ENCODE data around the gene DAAM2. TPM values are rescaled to one million over a fixed set of nuclear protein-coding genes. Genes with fewer than 3 reads are reported as not detected.

Gene DAAM2
- total and polyA plus RNA-seq, 2 of the 8 experiments (the other 6 are each of a cell fraction or from before 2014, with no cell fraction given) = 1.5 to 2.9 TPM

DNA sequence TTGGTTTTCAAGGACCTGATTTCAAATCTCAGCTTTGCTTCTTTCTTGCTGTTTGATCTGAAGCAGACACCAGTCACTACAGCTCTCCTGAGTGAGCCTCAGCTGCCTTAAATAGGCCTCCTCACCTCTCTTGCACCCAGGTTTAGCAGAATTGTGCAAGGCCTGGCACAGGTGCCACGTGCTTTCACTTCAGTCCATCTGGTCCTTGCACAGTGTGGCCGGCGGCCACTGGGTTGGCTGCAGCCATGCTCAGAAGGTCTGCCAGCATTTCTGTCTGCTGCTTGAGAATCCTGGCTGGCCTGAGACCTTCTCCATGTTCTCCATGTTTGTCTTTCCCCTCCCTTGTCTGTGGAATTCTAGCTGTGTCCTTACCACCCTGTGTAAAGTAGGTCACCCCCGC lies 14.5 kb upstream of the DAAM2 start:
- Histone ChIP-seq H2BK5ac (ENCODE audit: low read depth, low read length) (no peak overlapping the region), H3K27ac (ENCODE audit: low read depth, low read length) (no peak overlapping the region), H3K18ac (ENCODE audit: extremely low read depth, low read length) (no peak overlapping the region), H4K8ac (ENCODE audit: extremely low read depth, insufficient read depth, low read length) (no peak overlapping the region), H3K79me2 (ENCODE audit: control insufficient read depth in 1 of 2, insufficient read depth in 2 of 2, low read length in 2 of 2) (no peaks in the 10 kb centered on the region), H3K4me3 (ENCODE audit: extremely low read depth in 1 of 4, insufficient read depth in 2 of 4, low read depth in 3 of 4, low read length in 4 of 4) (no peak overlapping the region), H3K14ac (ENCODE audit: insufficient read length) (no peak overlapping the region), H2AFZ (ENCODE audit: low read length) (peak overlapping the region; percentile 64), H2BK15ac (ENCODE audit: low read length) (no peak overlapping the region), H3K23ac (ENCODE audit: insufficient read length) (no peak overlapping the region), H4K5ac (ENCODE audit: insufficient read length, low read depth, low read length) (no peak overlapping the region), H3K9me3 (ENCODE audit: insufficient read depth in 2 of 2, low read depth in 1 of 2, low read length in 1 of 2) (no peaks in the 10 kb centered on the region), H4K20me1 (replicated peaks in 1 of 2; ENCODE audit: control insufficient read depth in 1 of 2, insufficient read depth in 2 of 2, low read length in 2 of 2) (no peaks in the 10 kb centered on the region), H3K4me1 (replicated peaks in 1 of 4; ENCODE audit: control insufficient read depth in 3 of 4, insufficient read depth in 4 of 4, low read length in 3 of 4) (peaks cover 0 to 7% (median 3%) of the 10 kb centered on the region in 4 experiments; a peak in 3 of 7 replicates), H3K9ac (replicated peaks in 1 of 4; ENCODE audit: extremely low read depth in 1 of 4, low read depth in 3 of 4, low read length in 3 of 4) (no peak overlapping the region), H3K36me3 (ENCODE audit: control insufficient read depth in 2 of 4, insufficient read depth in 4 of 4, low read length in 3 of 4) (no peaks in the 10 kb centered on the region), H2AK5ac (ENCODE audit: low read depth, low read length) (no peak overlapping the region), H3K27me3 (replicated peaks in 1 of 4; ENCODE audit: control insufficient read depth in 3 of 4, extremely low read depth in 1 of 4, insufficient read depth in 3 of 4, low read length in 3 of 4) (no peaks in the 10 kb centered on the region; a peak in 1 of 7 replicates), H3K79me1 (ENCODE audit: low read depth, low read length) (no peaks in the 10 kb centered on the region), H3K23me2 (ENCODE audit: low read depth, low read length) (no peaks in the 10 kb centered on the region), H2BK20ac (ENCODE audit: low read length) (no peak overlapping the region), H3K4ac (replicated peaks; ENCODE audit: insufficient read length, low read depth, low read length) (no peak overlapping the region), H2BK120ac (replicated peaks; ENCODE audit: low read depth, low read length) (no peak overlapping the region), H3K4me2 (ENCODE audit: insufficient read depth in 1 of 2, low read depth in 2 of 2, low read length in 2 of 2) (no peak overlapping the region), H3K56ac (replicated peaks; ENCODE audit: insufficient read length, low read depth, low read length) (no peak overlapping the region), H2BK12ac (ENCODE audit: low read depth, low read length) (no peak overlapping the region; the same call in 1 of the 2 replicates), H4K91ac (replicated peaks; ENCODE audit: insufficient read length, low read length) (no peak overlapping the region)
- 94% methylated on average over 4 of the region's 4 CpGs; no CpG with 5 or more reads in 1 of the 2 experiments for WGBS, 2 experiments (ENCODE audit: extremely low coverage in 1 of 2, insufficient coverage in 1 of 2, insufficient read length in 1 of 2, insufficient replicate concordance in 2 of 2, low coverage in 1 of 2, low lambda C conversion rate in 2 of 2, missing lambda C conversion rate in 1 of 2)
- no peak for DNase-seq (ENCODE audit: low read depth in 1 of 2, low spot score in 2 of 2)
- FAIRE-seq = no peak
- CTCF ChIA-PET (ENCODE audit: partially characterized antibody) = interaction anchor here (0.8 to 3.1 kb wide), 3 partner anchors 10 to 415 kb away, joined by 3 to 10 read pairs (median 3); no protein-coding TSS in a partner anchor
- TF ChIP-seq POLR2AphosphoS5 (IDR thresholded peaks at IDR 0.05; ENCODE audit: low read depth, low read length) = no peak
- TF ChIP-seq EGR1 (IDR thresholded peaks at IDR 0.05; ENCODE audit: borderline replicate concordance, low read depth, low read length) = no peak
- no peak for TF ChIP-seq TAF7 (optimal IDR thresholded peaks at IDR 0.05; ENCODE audit: borderline replicate concordance, low read depth, low read length)
- POLR2A ChIA-PET (ENCODE audit: partially characterized antibody) = no interaction called here
